ENCODE results near the gene SIRPG. TPM values are rescaled to one million over a fixed set of nuclear protein-coding genes. Genes with fewer than 3 reads are reported as not detected.

The SIRPG gene
- total and polyA plus RNA-seq, 4 experiments from 2014 or later: 32.4 to 211 (median 85.2) TPM

GRCh38 chr20:1673424-1673823 lies 15.8 kb upstream of the SIRPG start:
- no peaks in the 10 kb centered on the region for H3K27me3 Mint-ChIP-seq
- H3K27ac Mint-ChIP-seq: peak overlapping the region; percentile 76 to 93 (median 85)
- peaks cover 74 to 100% (median 85%) of the 10 kb centered on the region in 4 donors for H3K4me1 Mint-ChIP-seq
- no peaks in the 10 kb centered on the region for H3K9me3 ChIP-seq (ENCODE audit: control insufficient read depth in 1 of 2, low read length in 2 of 2)
- H3K36me3 ChIP-seq (ENCODE audit: insufficient read depth, low read length): no peaks in the 10 kb centered on the region
- peaks cover 0 to 19% (median 0%) of the 10 kb centered on the region in 8 donors for H3K9me3 Mint-ChIP-seq
- DNase-seq: no peak
- CTCF ChIA-PET (ENCODE audit: partially characterized antibody): no interaction called here
- H3K36me3 Mint-ChIP-seq: peaks cover 1 to 14% of the 10 kb centered on the region in 2 donors
- peaks cover 86% of the 10 kb centered on the region for H3K4me1 ChIP-seq (ENCODE audit: insufficient read depth, low read length)
- no peaks in the 10 kb centered on the region for H3K27me3 ChIP-seq (ENCODE audit: insufficient read depth, low read length)
- peak overlapping the region; percentile 27 for H3K27ac ChIP-seq (ENCODE audit: low read depth, low read length)
- no peak overlapping the region for H3K4me3 ChIP-seq (ENCODE audit: low read length in 2 of 2)
- intact Hi-C loops (cut with micrococcal nuclease): no loop called here
- POLR2A ChIA-PET (ENCODE audit: partially characterized antibody): interaction anchor here (1.7 to 4.4 kb wide), 4 partner anchors 8 to 58 kb away, joined by 5 to 31 read pairs (median 12); no protein-coding TSS in a partner anchor
- peak overlapping the region in 7 of 8 donors; percentile 6 to 80 (median 53) for H3K4me3 Mint-ChIP-seq

DNA sequence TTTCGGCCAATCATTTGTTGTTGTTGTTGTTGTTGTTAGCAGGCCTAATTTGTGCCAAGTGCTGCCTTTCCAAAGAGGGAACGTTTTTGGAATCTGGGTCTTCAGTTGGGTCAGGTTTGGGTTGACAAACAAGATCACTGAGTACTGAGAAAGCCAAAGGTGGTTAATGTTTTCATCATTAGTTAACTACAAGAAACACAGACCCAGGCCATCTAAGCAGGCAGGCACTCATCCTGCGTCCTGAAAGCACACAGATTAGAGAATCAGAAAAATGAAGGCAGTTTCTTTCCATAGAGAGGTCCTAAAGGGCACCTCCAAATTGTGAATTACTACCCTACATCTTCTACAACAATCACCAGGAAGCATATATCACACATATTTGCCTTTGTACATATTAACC lies 15.1 kb upstream of the SIRPG start:
- intact Hi-C loops (cut with micrococcal nuclease): no loop called here
- CTCF ChIA-PET (ENCODE audit: partially characterized antibody): no interaction called here
- no peaks in the 10 kb centered on the region for H3K9me3 ChIP-seq (ENCODE audit: control insufficient read depth in 1 of 2, low read length in 2 of 2)
- peaks cover 0 to 19% (median 0%) of the 10 kb centered on the region in 8 donors for H3K9me3 Mint-ChIP-seq
- POLR2A ChIA-PET (ENCODE audit: partially characterized antibody): interaction anchor here (0.6 to 1.4 kb wide), 3 partner anchors 14 to 18 kb away, joined by 3 to 7 read pairs (median 3); partner anchors contain the start of gene SIRPG
- no peaks in the 10 kb centered on the region for H3K27me3 Mint-ChIP-seq
- peak overlapping the region in 7 of 8 donors; percentile 46 to 80 (median 72) for H3K4me3 Mint-ChIP-seq
- H3K27me3 ChIP-seq (ENCODE audit: insufficient read depth, low read length): no peaks in the 10 kb centered on the region
- H3K4me3 ChIP-seq (ENCODE audit: low read length in 2 of 2): peak overlapping the region in 1 of 2 donors; percentile 18
- peaks cover 1 to 14% of the 10 kb centered on the region in 2 donors for H3K36me3 Mint-ChIP-seq
- peaks cover 72 to 96% (median 84%) of the 10 kb centered on the region in 4 donors for H3K4me1 Mint-ChIP-seq
- peak overlapping the region; percentile 76 to 93 (median 85) for H3K27ac Mint-ChIP-seq
- peaks cover 84% of the 10 kb centered on the region for H3K4me1 ChIP-seq (ENCODE audit: insufficient read depth, low read length)
- DNase-seq: no peak
- peak overlapping the region; percentile 27 for H3K27ac ChIP-seq (ENCODE audit: low read depth, low read length)
- H3K36me3 ChIP-seq (ENCODE audit: insufficient read depth, low read length): no peaks in the 10 kb centered on the region

DNA sequence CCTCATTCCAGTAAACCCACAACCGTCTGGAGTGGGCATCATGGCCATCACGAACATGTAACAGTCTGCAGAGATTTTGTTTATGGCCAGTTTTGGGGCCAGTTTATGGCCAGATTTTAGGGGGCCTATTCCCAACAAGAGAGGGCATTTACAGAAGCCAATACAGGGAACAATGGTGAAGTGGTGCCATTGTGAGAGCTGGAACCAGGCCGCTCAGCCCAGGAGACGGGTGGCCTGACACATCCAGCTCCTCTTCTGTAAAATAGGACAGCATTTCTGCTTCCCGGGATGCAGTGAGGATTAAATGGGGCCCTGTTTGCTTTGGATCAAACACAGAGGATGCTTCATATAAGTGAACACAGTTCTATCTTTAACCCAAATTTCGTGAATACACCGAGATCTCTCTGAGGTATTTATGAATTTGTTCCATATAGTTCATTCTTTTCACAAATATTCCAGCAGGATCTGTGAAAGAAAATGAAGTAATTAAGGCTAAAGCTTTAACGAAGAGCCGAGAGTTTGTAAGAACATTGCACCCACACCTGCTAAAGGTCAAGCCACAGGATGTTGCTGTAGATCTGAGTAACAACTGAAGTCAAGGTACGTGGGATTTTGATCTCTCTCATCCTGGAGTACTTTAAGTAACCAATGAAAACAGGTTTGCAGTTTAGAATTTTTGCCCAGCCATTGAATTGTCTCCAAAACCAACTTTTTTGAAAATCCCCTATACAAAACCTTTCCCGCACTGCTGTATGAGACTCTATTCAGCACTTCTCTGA lies 14.5 kb upstream of the SIRPG start:
- peaks cover 84% of the 10 kb centered on the region for H3K4me1 ChIP-seq (ENCODE audit: insufficient read depth, low read length)
- H3K27ac Mint-ChIP-seq: peak overlapping the region; percentile 76 to 93 (median 85)
- no peaks in the 10 kb centered on the region for H3K36me3 ChIP-seq (ENCODE audit: insufficient read depth, low read length)
- peak overlapping the region in 7 of 8 donors; percentile 30 to 80 (median 72) for H3K4me3 Mint-ChIP-seq
- CTCF ChIA-PET (ENCODE audit: partially characterized antibody): interaction anchor here (0.7 to 3.2 kb wide), 3 partner anchors 12 to 62 kb away, joined by 3 to 9 read pairs (median 3); no protein-coding TSS in a partner anchor
- H3K4me1 Mint-ChIP-seq: peaks cover 74 to 96% (median 85%) of the 10 kb centered on the region in 4 donors
- DNase-seq: no peak
- H3K4me3 ChIP-seq (ENCODE audit: low read length in 2 of 2): peak overlapping the region in 1 of 2 donors; percentile 18
- H3K9me3 Mint-ChIP-seq: peaks cover 0 to 19% (median 0%) of the 10 kb centered on the region in 8 donors
- intact Hi-C loops (cut with micrococcal nuclease): no loop called here
- POLR2A ChIA-PET (ENCODE audit: partially characterized antibody): interaction anchor here (0.6 to 1.4 kb wide), 3 partner anchors 13 to 19 kb away, joined by 3 to 7 read pairs (median 3); partner anchors contain the start of gene SIRPG
- peaks cover 1 to 18% of the 10 kb centered on the region in 2 donors for H3K36me3 Mint-ChIP-seq
- no peaks in the 10 kb centered on the region for H3K27me3 ChIP-seq (ENCODE audit: insufficient read depth, low read length)
- no peaks in the 10 kb centered on the region for H3K27me3 Mint-ChIP-seq
- peak overlapping the region; percentile 27 for H3K27ac ChIP-seq (ENCODE audit: low read depth, low read length)
- no peaks in the 10 kb centered on the region for H3K9me3 ChIP-seq (ENCODE audit: control insufficient read depth in 1 of 2, low read length in 2 of 2)

GRCh38 chr20:1669304-1669703 lies 11.7 kb upstream of the SIRPG start:
- Mint-ChIP-seq H3K36me3 (peaks cover 4 to 18% of the 10 kb centered on the region in 2 donors), H3K4me3 (no peak overlapping the region), H3K9me3 (peaks cover 0 to 19% (median 0%) of the 10 kb centered on the region in 8 donors), H3K4me1 (peaks cover 62 to 93% (median 76%) of the 10 kb centered on the region in 4 donors), H3K27me3 (no peaks in the 10 kb centered on the region), H3K27ac (peak overlapping the region in 4 of 7 donors; percentile 2 to 80 (median 61))
- no peak for DNase-seq
- Histone ChIP-seq H3K27me3 (ENCODE audit: insufficient read depth, low read length) (no peaks in the 10 kb centered on the region), H3K27ac (ENCODE audit: low read depth, low read length) (no peak overlapping the region), H3K36me3 (ENCODE audit: insufficient read depth, low read length) (no peaks in the 10 kb centered on the region), H3K9me3 (ENCODE audit: control insufficient read depth in 1 of 2, low read length in 2 of 2) (no peaks in the 10 kb centered on the region), H3K4me1 (ENCODE audit: insufficient read depth, low read length) (peaks cover 83% of the 10 kb centered on the region), H3K4me3 (ENCODE audit: low read length in 2 of 2) (no peak overlapping the region)
- intact Hi-C loops (cut with micrococcal nuclease): no loop called here
- ChIA-PET CTCF (ENCODE audit: partially characterized antibody) (interaction anchor here (3.2 kb wide), 1 partner anchor 9 kb away, joined by 9 read pairs; no protein-coding TSS in a partner anchor), POLR2A (ENCODE audit: partially characterized antibody) (interaction anchor here (0.8 to 1.5 kb wide), 2 partner anchors 10 to 41 kb away, joined by 3 to 5 read pairs; no protein-coding TSS in a partner anchor)

GRCh38 chr20:1667502-1668085 lies 10.0 kb upstream of the SIRPG start:
- no peaks in the 10 kb centered on the region for H3K9me3 ChIP-seq (ENCODE audit: control insufficient read depth in 1 of 2, low read length in 2 of 2)
- peaks cover 83% of the 10 kb centered on the region for H3K4me1 ChIP-seq (ENCODE audit: insufficient read depth, low read length)
- H3K4me1 Mint-ChIP-seq: peaks cover 59 to 93% (median 76%) of the 10 kb centered on the region in 4 donors
- H3K4me3 ChIP-seq (ENCODE audit: low read length in 2 of 2): no peak overlapping the region
- peak overlapping the region in 7 of 8 donors; percentile 0 to 58 (median 33) for H3K4me3 Mint-ChIP-seq
- peaks cover 0 to 19% (median 0%) of the 10 kb centered on the region in 8 donors for H3K9me3 Mint-ChIP-seq
- no peaks in the 10 kb centered on the region for H3K36me3 ChIP-seq (ENCODE audit: insufficient read depth, low read length)
- H3K27me3 Mint-ChIP-seq: no peaks in the 10 kb centered on the region
- peaks cover 4 to 18% of the 10 kb centered on the region in 2 donors for H3K36me3 Mint-ChIP-seq
- peak overlapping the region; percentile 33 to 91 (median 65) for H3K27ac Mint-ChIP-seq
- intact Hi-C loops (cut with micrococcal nuclease): no loop called here
- DNase-seq: no peak
- ChIA-PET POLR2A (ENCODE audit: partially characterized antibody) (interaction anchor here (1.2 to 4.8 kb wide), 3 partner anchors 8 to 17 kb away, joined by 3 to 37 read pairs (median 7); partner anchors contain the start of gene SIRPG), CTCF (ENCODE audit: partially characterized antibody) (no interaction called here)
- H3K27me3 ChIP-seq (ENCODE audit: insufficient read depth, low read length): no peaks in the 10 kb centered on the region
- H3K27ac ChIP-seq (ENCODE audit: low read depth, low read length): peak overlapping the region; percentile 27

DNA sequence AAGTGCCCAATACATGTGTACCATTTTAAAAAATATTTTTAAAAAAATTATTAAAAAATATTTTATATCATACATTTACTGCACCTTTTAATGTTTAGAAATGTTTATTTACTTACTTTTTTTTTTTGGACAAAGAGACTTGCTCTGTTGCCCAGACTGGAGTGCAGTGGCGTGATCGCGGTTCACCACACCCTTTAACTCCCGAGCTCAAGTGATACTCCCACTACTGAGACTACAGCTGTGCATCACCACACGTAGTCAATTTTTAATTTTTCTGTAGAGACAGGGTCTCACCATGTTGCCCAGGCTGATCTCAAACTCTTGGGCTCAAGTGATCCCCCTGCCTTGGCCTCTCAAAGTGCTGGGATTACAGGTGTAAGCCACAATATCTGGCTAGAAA lies 9.2 kb upstream of the SIRPG start:
- H3K4me1 Mint-ChIP-seq: peaks cover 59 to 93% (median 76%) of the 10 kb centered on the region in 4 donors
- Histone ChIP-seq H3K27ac (ENCODE audit: low read depth, low read length) (peak overlapping the region; percentile 27), H3K9me3 (ENCODE audit: control insufficient read depth in 1 of 2, low read length in 2 of 2) (no peaks in the 10 kb centered on the region), H3K27me3 (ENCODE audit: insufficient read depth, low read length) (no peaks in the 10 kb centered on the region), H3K4me3 (ENCODE audit: low read length in 2 of 2) (no peak overlapping the region), H3K4me1 (ENCODE audit: insufficient read depth, low read length) (peaks cover 83% of the 10 kb centered on the region), H3K36me3 (ENCODE audit: insufficient read depth, low read length) (no peaks in the 10 kb centered on the region)
- peaks cover 0 to 14% (median 0%) of the 10 kb centered on the region in 8 donors for H3K9me3 Mint-ChIP-seq
- H3K27ac Mint-ChIP-seq: peak overlapping the region in 6 of 7 donors; percentile 33 to 91 (median 69)
- H3K4me3 Mint-ChIP-seq: peak overlapping the region in 3 of 8 donors; percentile 0 to 48 (median 48)
- peaks cover 4 to 18% of the 10 kb centered on the region in 2 donors for H3K36me3 Mint-ChIP-seq
- POLR2A ChIA-PET (ENCODE audit: partially characterized antibody): interaction anchor here (0.7 to 4.8 kb wide), 3 partner anchors 12 to 283 kb away, joined by 3 to 37 read pairs (median 4); partner anchors contain the start of gene SIRPG
- no peaks in the 10 kb centered on the region for H3K27me3 Mint-ChIP-seq
- CTCF ChIA-PET (ENCODE audit: partially characterized antibody): no interaction called here
- DNase-seq: no peak
- intact Hi-C loops (cut with micrococcal nuclease): no loop called here
